GM21723 (cell line): Measurements from ENCODE around the gene HERC6.
"Not testable (repeated sequence)": the region's sequence is repeated elsewhere in the genome, so short reads cannot be mapped to it uniquely, and the experiment has no call there.

Source experiments
- ATAC-seq: cut with Tn5 transposase; IDR thresholded peaks from one replicate; pipeline ENCODE4 v1.9.1; 2021; ENCODE audit warnings: mild to moderate bottlenecking, moderate library complexity; ENCODE audit not compliant: unreplicated experiment

Gene HERC6

GRCh38 chr4:88443486-88443885 is 64.8 kb downstream of the HERC6 start:
- ATAC-seq, result no peak

GRCh38 chr4:88445252-88445651 is 66.6 kb downstream of the HERC6 start:
- ATAC-seq, result no peak

- ATAC-seq, result no peak
Measured at GRCh38 chr4:88446124-88446523, 67.5 kb downstream of the HERC6 start.

- ATAC-seq, result no peak
Measured at GRCh38 chr4:88447371-88448095, 68.9 kb downstream of the HERC6 start.

- ATAC-seq, result not testable (repeated sequence)
Measured at GRCh38 chr4:88448211-88448765, 69.6 kb downstream of the HERC6 start.

GRCh38 chr4:88448889-88449288 is 70.2 kb downstream of the HERC6 start:
- ATAC-seq, result no peak

GRCh38 chr4:88449290-88449689 is 70.6 kb downstream of the HERC6 start:
- no peak for ATAC-seq

GRCh38 chr4:88451205-88451604 is 72.6 kb downstream of the HERC6 start:
- no peak for ATAC-seq

- no peak for ATAC-seq
Measured at GRCh38 chr4:88452912-88453311, 74.3 kb downstream of the HERC6 start.

GRCh38 chr4:88456670-88457306 is 78.1 kb downstream of the HERC6 start, which contains the start of gene HERC5:
HERC5 (plus strand) TSS chr4:88457119; CDS start chr4:88457270, 151 bp downstream.
- peak; percentile 94 for ATAC-seq

- ATAC-seq, result peak; percentile 46
Measured at GRCh38 chr4:88457307-88458103, 78.9 kb downstream of the HERC6 start.

GRCh38 chr4:88458104-88458740 is 79.6 kb downstream of the HERC6 start:
- no peak for ATAC-seq

GRCh38 chr4:88465653-88466192 is 87.1 kb downstream of the HERC6 start:
- no peak for ATAC-seq

GRCh38 chr4:88467392-88467791 is 88.7 kb downstream of the HERC6 start:
- ATAC-seq, result no peak

- no peak for ATAC-seq
Measured at GRCh38 chr4:88477229-88477860, 98.7 kb downstream of the HERC6 start.

GRCh38 chr4:88478247-88478646 is 99.6 kb downstream of the HERC6 start:
- no peak for ATAC-seq

GRCh38 chr4:88481537-88481936 is 102.9 kb downstream of the HERC6 start:
- ATAC-seq, result no peak

GRCh38 chr4:88489100-88489761 is 110.6 kb downstream of the HERC6 start:
- no peak for ATAC-seq
